ENCODE results near the gene DUSP14. TPM values are rescaled to one million over a fixed set of nuclear protein-coding genes. Genes with fewer than 3 reads are reported as not detected.

DUSP14 gene
- total and polyA plus RNA-seq, 9 of the 15 experiments (the other 6 are each of a cell fraction or from before 2014, with no cell fraction given): 20.2 to 74.0 (median 31.8) TPM

GRCh38 chr17:37489197-37490001 lies at the start of gene DUSP14 (continued):
- TF ChIP-seq NCOA6 (IDR thresholded peaks at IDR 0.05): no peak
- no peak for TF ChIP-seq ZNF79 (CRISPR knock-in tag; IDR thresholded peaks at IDR 0.05; ENCODE audit: low read depth)
- TF ChIP-seq KAT8 (IDR thresholded peaks at IDR 0.05; ENCODE audit: low read depth): no peak
- 0 out of 2 replicates have a peak, but pooled peaks have one; percentile 54 for TF ChIP-seq RBM14 (IDR thresholded peaks at IDR 0.05; ENCODE audit: borderline replicate concordance, insufficient read depth, low read depth, low read length)
- TF ChIP-seq, protein P1, sequence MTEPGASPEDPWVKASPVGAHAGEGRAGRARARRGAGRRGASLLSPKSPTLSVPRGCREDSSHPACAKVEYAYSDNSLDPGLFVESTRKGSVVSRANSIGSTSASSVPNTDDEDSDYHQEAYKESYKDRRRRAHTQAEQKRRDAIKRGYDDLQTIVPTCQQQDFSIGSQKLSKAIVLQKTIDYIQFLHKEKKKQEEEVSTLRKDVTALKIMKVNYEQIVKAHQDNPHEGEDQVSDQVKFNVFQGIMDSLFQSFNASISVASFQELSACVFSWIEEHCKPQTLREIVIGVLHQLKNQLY (CRISPR knock-in tag; conservative IDR thresholded peaks at IDR 0.05): no peak
- no peak for TF ChIP-seq NELFE (IDR thresholded peaks at IDR 0.05; ENCODE audit: insufficient read depth, insufficient read length)
- TF ChIP-seq ZNF282 (CRISPR knock-in tag; IDR thresholded peaks at IDR 0.05): no peak
- TF ChIP-seq RHOXF2B (CRISPR knock-in tag; conservative IDR thresholded peaks at IDR 0.05): no peak
- TF ChIP-seq ZNF408 (CRISPR knock-in tag; IDR thresholded peaks at IDR 0.05; ENCODE audit: low read depth): no peak
- no peak for TF ChIP-seq RFX1 (IDR thresholded peaks at IDR 0.05)
- no peak for TF ChIP-seq CEBPG (CRISPR knock-in tag; IDR thresholded peaks at IDR 0.05)
- no peak for TF ChIP-seq CEBPG (tag; conservative IDR thresholded peaks at IDR 0.05 in 1 of 2, IDR thresholded peaks at IDR 0.05 in 1 of 2)
- no peak for TF ChIP-seq ZNF232 (CRISPR knock-in tag; IDR thresholded peaks at IDR 0.05)
- no peak for TF ChIP-seq BRF1 (IDR thresholded peaks at IDR 0.05; ENCODE audit: borderline replicate concordance, extremely low read depth, insufficient read length)
- TF ChIP-seq RFX7 (CRISPR knock-in tag; IDR thresholded peaks at IDR 0.05): no peak
- TF ChIP-seq RBBP5 (IDR thresholded peaks at IDR 0.05; ENCODE audit: borderline replicate concordance, insufficient read depth, low read length, poor library complexity, severe bottlenecking): peak; percentile 56
- TF ChIP-seq RNF2 (IDR thresholded peaks at IDR 0.05): no peak
- TF ChIP-seq, protein P2, sequence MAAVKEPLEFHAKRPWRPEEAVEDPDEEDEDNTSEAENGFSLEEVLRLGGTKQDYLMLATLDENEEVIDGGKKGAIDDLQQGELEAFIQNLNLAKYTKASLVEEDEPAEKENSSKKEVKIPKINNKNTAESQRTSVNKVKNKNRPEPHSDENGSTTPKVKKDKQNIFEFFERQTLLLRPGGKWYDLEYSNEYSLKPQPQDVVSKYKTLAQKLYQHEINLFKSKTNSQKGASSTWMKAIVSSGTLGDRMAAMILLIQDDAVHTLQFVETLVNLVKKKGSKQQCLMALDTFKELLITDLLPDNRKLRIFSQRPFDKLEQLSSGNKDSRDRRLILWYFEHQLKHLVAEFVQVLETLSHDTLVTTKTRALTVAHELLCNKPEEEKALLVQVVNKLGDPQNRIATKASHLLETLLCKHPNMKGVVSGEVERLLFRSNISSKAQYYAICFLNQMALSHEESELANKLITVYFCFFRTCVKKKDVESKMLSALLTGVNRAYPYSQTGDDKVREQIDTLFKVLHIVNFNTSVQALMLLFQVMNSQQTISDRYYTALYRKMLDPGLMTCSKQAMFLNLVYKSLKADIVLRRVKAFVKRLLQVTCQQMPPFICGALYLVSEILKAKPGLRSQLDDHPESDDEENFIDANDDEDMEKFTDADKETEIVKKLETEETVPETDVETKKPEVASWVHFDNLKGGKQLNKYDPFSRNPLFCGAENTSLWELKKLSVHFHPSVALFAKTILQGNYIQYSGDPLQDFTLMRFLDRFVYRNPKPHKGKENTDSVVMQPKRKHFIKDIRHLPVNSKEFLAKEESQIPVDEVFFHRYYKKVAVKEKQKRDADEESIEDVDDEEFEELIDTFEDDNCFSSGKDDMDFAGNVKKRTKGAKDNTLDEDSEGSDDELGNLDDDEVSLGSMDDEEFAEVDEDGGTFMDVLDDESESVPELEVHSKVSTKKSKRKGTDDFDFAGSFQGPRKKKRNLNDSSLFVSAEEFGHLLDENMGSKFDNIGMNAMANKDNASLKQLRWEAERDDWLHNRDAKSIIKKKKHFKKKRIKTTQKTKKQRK (IDR thresholded peaks at IDR 0.05; ENCODE audit: borderline replicate concordance, low read depth, low read length): no peak
- no peak for TF ChIP-seq KLF16 (IDR thresholded peaks at IDR 0.05)
- no peak for TF ChIP-seq NFIX (CRISPR knock-in tag; IDR thresholded peaks at IDR 0.05; ENCODE audit: low read depth)
- TF ChIP-seq SOX6 (IDR thresholded peaks at IDR 0.05): no peak
- no peak for TF ChIP-seq SIX5 (IDR thresholded peaks at IDR 0.05; ENCODE audit: borderline replicate concordance in 1 of 2, insufficient read depth in 1 of 2, low read depth in 1 of 2, low read length in 2 of 2)
- TF ChIP-seq SIN3A (IDR thresholded peaks at IDR 0.05; ENCODE audit: borderline replicate concordance in 2 of 2, control insufficient read depth in 1 of 2, low read depth in 2 of 2, low read length in 2 of 2): no peak; a peak in 1 of 4 replicates
